Measurements from ENCODE around the gene ASIC4. TPM values are rescaled to one million over a fixed set of nuclear protein-coding genes. Genes with fewer than 3 reads are reported as not detected.
A peak's percentile ranks its signal among the peaks of the same experiment; 100 is the strongest.

Gene ASIC4
- total RNA-seq, 1 experiment from 2014 or later: 0.17 TPM

DNA sequence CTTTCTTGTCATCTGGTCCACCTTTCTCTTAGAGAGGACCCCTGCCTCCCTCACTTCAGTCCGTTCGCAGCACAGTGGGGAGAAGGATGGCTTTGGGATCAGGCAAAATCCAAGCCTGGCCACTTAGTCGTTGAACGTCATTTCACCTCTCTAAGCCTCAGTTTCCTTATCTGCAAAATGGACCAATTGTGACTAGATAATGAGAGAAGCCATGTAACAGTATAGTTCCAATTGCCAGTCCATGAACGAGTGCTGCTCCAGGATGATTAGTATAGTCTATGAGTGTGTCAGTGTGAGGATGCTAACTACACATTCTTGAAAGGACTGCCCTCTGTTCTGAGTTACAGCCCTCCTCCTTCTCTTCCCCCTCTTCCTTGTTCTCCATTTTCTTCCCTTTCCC, 58.9 kb downstream of the ASIC4 start:
- intact Hi-C loops (cut with micrococcal nuclease; ENCODE audit: unreplicated experiment): no loop called here
- H3K4me3 Mint-ChIP-seq (ENCODE audit: low read depth, unreplicated experiment): no peak overlapping the region
- peaks cover 41% of the 10 kb centered on the region for H3K36me3 Mint-ChIP-seq (ENCODE audit: insufficient read depth, unreplicated experiment)
- CTCF ChIA-PET: no interaction called here
- no TSS peak for BruUV-seq (replicated peaks)
- TF ChIP-seq, protein P1, sequence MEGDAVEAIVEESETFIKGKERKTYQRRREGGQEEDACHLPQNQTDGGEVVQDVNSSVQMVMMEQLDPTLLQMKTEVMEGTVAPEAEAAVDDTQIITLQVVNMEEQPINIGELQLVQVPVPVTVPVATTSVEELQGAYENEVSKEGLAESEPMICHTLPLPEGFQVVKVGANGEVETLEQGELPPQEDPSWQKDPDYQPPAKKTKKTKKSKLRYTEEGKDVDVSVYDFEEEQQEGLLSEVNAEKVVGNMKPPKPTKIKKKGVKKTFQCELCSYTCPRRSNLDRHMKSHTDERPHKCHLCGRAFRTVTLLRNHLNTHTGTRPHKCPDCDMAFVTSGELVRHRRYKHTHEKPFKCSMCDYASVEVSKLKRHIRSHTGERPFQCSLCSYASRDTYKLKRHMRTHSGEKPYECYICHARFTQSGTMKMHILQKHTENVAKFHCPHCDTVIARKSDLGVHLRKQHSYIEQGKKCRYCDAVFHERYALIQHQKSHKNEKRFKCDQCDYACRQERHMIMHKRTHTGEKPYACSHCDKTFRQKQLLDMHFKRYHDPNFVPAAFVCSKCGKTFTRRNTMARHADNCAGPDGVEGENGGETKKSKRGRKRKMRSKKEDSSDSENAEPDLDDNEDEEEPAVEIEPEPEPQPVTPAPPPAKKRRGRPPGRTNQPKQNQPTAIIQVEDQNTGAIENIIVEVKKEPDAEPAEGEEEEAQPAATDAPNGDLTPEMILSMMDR (IDR thresholded peaks at IDR 0.05; ENCODE audit: unreplicated experiment): no peak
- no peaks in the 10 kb centered on the region for H3K9me3 Mint-ChIP-seq (ENCODE audit: low read depth, unreplicated experiment)
- peaks cover 8% of the 10 kb centered on the region for H3K27me3 Mint-ChIP-seq (ENCODE audit: unreplicated experiment)
- no peak for DNase-seq
- H3K4me1 Mint-ChIP-seq (ENCODE audit: low read depth, unreplicated experiment): peaks cover 21% of the 10 kb centered on the region
- no peak overlapping the region for H3K27ac Mint-ChIP-seq (ENCODE audit: unreplicated experiment)

DNA sequence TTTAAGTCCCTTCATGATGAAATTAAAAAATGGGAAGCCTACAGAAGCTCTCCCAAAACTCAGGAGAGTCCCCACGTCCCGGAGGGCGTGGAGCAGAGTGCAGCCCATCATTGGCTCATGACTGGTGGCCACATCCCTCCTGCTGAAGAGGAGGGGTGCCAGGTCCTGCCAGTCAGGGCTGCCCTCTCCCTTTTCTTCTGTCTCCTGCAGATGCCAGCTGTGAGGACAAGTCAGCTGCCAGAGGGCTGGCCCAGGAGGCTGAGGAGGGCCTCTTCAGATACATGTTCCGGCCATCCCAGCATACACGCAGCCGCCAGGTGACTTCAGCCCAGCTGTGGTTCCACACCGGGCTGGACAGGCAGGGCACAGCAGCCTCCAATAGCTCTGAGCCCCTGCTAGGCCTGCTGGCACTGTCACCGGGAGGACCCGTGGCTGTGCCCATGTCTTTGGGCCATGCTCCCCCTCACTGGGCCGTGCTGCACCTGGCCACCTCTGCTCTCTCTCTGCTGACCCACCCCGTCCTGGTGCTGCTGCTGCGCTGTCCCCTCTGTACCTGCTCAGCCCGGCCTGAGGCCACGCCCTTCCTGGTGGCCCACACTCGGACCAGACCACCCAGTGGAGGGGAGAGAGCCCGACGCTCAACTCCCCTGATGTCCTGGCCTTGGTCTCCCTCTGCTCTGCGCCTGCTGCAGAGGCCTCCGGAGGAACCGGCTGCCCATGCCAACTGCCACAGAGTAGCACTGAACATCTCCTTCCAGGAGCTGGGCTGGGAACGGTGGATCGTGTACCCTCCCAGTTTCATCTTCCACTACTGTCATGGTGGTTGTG, 60.4 kb downstream of the ASIC4 start:
- TF ChIP-seq, protein P1 (IDR thresholded peaks at IDR 0.05; ENCODE audit: unreplicated experiment): no peak
- intact Hi-C loops (cut with micrococcal nuclease; ENCODE audit: unreplicated experiment): no loop called here
- Mint-ChIP-seq H3K4me3 (ENCODE audit: low read depth, unreplicated experiment) (no peak overlapping the region), H3K27me3 (ENCODE audit: unreplicated experiment) (peaks cover 8% of the 10 kb centered on the region), H3K36me3 (ENCODE audit: insufficient read depth, unreplicated experiment) (peaks cover 38% of the 10 kb centered on the region), H3K27ac (ENCODE audit: unreplicated experiment) (no peak overlapping the region), H3K9me3 (ENCODE audit: low read depth, unreplicated experiment) (no peaks in the 10 kb centered on the region), H3K4me1 (ENCODE audit: low read depth, unreplicated experiment) (peaks cover 21% of the 10 kb centered on the region)
- BruUV-seq (replicated peaks): no TSS peak
- no peak for DNase-seq
- CTCF ChIA-PET: interaction anchor here (1.0 kb wide), 1 partner anchor 19 kb away, joined by 5 read pairs; no protein-coding TSS in a partner anchor

- intact Hi-C loops (cut with micrococcal nuclease; ENCODE audit: unreplicated experiment): no loop called here
- Mint-ChIP-seq H3K4me1 (ENCODE audit: low read depth, unreplicated experiment) (peaks cover 21% of the 10 kb centered on the region), H3K9me3 (ENCODE audit: low read depth, unreplicated experiment) (no peaks in the 10 kb centered on the region), H3K27me3 (ENCODE audit: unreplicated experiment) (peaks cover 8% of the 10 kb centered on the region), H3K27ac (ENCODE audit: unreplicated experiment) (no peak overlapping the region), H3K36me3 (ENCODE audit: insufficient read depth, unreplicated experiment) (peaks cover 27% of the 10 kb centered on the region), H3K4me3 (ENCODE audit: low read depth, unreplicated experiment) (no peak overlapping the region)
- no peak for DNase-seq
- CTCF ChIA-PET: no interaction called here
- BruUV-seq (replicated peaks): no TSS peak
- TF ChIP-seq, protein P1 (IDR thresholded peaks at IDR 0.05; ENCODE audit: unreplicated experiment): no peak
These were observed 61.6 kb downstream of the ASIC4 start for GRCh38 chr2:219575566-219576504.

DNA sequence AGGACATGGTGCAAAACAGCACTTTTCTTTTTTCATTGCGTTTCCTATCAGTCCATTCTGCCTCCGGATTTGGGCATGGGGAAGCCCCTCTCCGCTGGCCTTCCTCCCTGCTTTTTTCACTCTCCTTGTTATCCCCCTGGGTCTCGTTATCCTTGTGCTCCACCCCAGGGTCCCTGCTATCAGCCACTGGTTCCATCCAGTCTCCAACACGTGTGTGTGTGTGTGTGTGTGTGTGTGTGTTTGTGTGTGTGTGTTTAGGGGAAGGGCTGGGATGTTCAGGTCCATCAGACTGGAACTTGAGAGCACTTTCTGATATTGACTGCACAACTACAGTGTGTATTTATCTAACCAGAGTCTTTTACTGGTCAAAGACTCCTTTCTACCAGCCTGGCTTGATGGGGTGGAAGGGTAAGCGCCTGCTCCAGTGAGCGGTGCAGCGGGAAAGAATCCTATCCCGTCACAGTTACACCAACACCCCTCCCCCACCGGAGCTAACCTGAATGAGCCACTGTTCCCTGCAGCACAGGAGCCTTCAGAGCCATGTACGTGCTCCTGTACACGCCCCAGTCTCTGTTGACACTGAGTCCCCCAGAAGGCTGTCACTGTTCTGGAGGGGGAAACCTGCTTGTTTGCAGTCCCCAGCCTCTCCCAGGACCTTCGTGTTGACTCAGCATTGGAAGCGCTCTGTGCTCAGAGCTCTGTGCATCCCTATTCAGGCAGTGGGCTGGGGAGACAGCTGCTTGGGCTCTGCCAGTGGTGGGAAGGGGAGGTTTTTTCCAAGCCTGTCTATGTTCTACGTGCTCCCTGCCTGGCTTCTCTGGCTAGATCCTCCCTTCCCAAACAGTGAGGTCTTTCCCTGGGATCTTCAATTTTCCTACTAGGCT, 62.5 kb downstream of the ASIC4 start:
- H3K27ac Mint-ChIP-seq (ENCODE audit: unreplicated experiment): no peak overlapping the region

More for the DNA sequence above, 62.5 kb downstream of the ASIC4 start:
- BruUV-seq (replicated peaks): no TSS peak
- TF ChIP-seq, protein P1 (IDR thresholded peaks at IDR 0.05; ENCODE audit: unreplicated experiment): no peak
- Mint-ChIP-seq H3K4me1 (ENCODE audit: low read depth, unreplicated experiment) (peaks cover 17% of the 10 kb centered on the region), H3K4me3 (ENCODE audit: low read depth, unreplicated experiment) (peak overlapping the region; percentile 51), H3K9me3 (ENCODE audit: low read depth, unreplicated experiment) (no peaks in the 10 kb centered on the region), H3K36me3 (ENCODE audit: insufficient read depth, unreplicated experiment) (peaks cover 18% of the 10 kb centered on the region), H3K27me3 (ENCODE audit: unreplicated experiment) (peaks cover 8% of the 10 kb centered on the region)
- CTCF ChIA-PET: interaction anchor here (1.2 kb wide), 1 partner anchor 20 kb away, joined by 4 read pairs; the partner anchor contains the start of gene STK11IP
- intact Hi-C loops (cut with micrococcal nuclease; ENCODE audit: unreplicated experiment): loop anchor here (1.0 kb wide), 1 partner anchor 21 kb away; the partner anchor contains the start of gene STK11IP
- DNase-seq: peak; percentile 83
